Measurements from ENCODE around the gene HCN2. TPM values are rescaled to one million over a fixed set of nuclear protein-coding genes. Genes with fewer than 3 reads are reported as not detected.

The HCN2 gene
- polyA plus RNA-seq, 1 of the 3 experiments (the other 2 are of a cell fraction), result 5.6 TPM

- TF ChIP-seq ZBTB33 (IDR thresholded peaks at IDR 0.05; ENCODE audit: borderline replicate concordance, low read depth) (no peak), NFIC (IDR thresholded peaks at IDR 0.05; ENCODE audit: borderline replicate concordance) (peak; percentile 85)
These were observed 19.3 kb downstream of the HCN2 start (continued) for GRCh38 chr19:609004-609346.

- TF ChIP-seq TCF12 (IDR thresholded peaks at IDR 0.05), result no peak
- TF ChIP-seq YY1 (IDR thresholded peaks at IDR 0.05; ENCODE audit: low read depth), result no peak
- TF ChIP-seq FOSL2 (IDR thresholded peaks at IDR 0.05; ENCODE audit: borderline replicate concordance, low read depth), result no peak
- TF ChIP-seq NRF1 (IDR thresholded peaks at IDR 0.05; ENCODE audit: low read depth, low read length), result no peak
- no peak for TF ChIP-seq POLR2AphosphoS5 (IDR thresholded peaks at IDR 0.05; ENCODE audit: low read depth, low read length)
- TF ChIP-seq FOXM1 (IDR thresholded peaks at IDR 0.05; ENCODE audit: low read depth), result no peak
- no peak for TF ChIP-seq SIN3A (IDR thresholded peaks at IDR 0.05; ENCODE audit: borderline replicate concordance, low read depth, low read length)
- no peak for TF ChIP-seq PBX3 (IDR thresholded peaks at IDR 0.05)
- TF ChIP-seq FOXJ3 (CRISPR knock-in tag; IDR thresholded peaks at IDR 0.05), result no peak
- TF ChIP-seq RFX5 (IDR thresholded peaks at IDR 0.05; ENCODE audit: low read length), result no peak
- no peak for TF ChIP-seq EP300 (IDR thresholded peaks at IDR 0.05; ENCODE audit: borderline replicate concordance in 1 of 2, low read depth in 1 of 2, low read length in 1 of 2)
- no peak for TF ChIP-seq USF1 (IDR thresholded peaks at IDR 0.05; ENCODE audit: borderline replicate concordance, low read depth)
- no peak for TF ChIP-seq MXI1 (IDR thresholded peaks at IDR 0.05; ENCODE audit: low read depth, low read length)
- no peak for TF ChIP-seq SMC3 (IDR thresholded peaks at IDR 0.05; ENCODE audit: low read depth, low read length)
- Histone ChIP-seq H3K4me1 (ENCODE audit: control insufficient read depth in 1 of 2, insufficient read depth in 2 of 2, low read depth in 1 of 2, low read length in 1 of 2) (peaks cover 5 to 33% of the 10 kb centered on the region in 2 experiments; a peak in 3 of 4 replicates), H3K9ac (no peak overlapping the region; the same call in 1 of the 2 replicates), H3K79me2 (ENCODE audit: insufficient read depth) (no peaks in the 10 kb centered on the region), H3K27ac (ENCODE audit: low read depth in 2 of 2, low read length in 1 of 2) (peak overlapping the region; percentile 78 to 81), H3K27me3 (ENCODE audit: insufficient read depth) (no peaks in the 10 kb centered on the region), H3K4me2 (peak overlapping the region; percentile 40), H3K4me3 (ENCODE audit: low read depth in 2 of 2, low read length in 1 of 2) (no peak overlapping the region), H3K36me3 (replicated peaks in 1 of 2; ENCODE audit: control insufficient read depth in 1 of 2, insufficient read depth in 2 of 2, low read length in 1 of 2) (peaks cover 0 to 10% of the 10 kb centered on the region in 2 experiments), H4K20me1 (ENCODE audit: insufficient read depth) (no peaks in the 10 kb centered on the region), H3F3A (replicated peaks; ENCODE audit: insufficient read depth) (peaks cover 26% of the 10 kb centered on the region), H2AFZ (ENCODE audit: low read depth) (no peak overlapping the region), H3K9me2 (no peaks in the 10 kb centered on the region), H3K9me3 (no peaks in the 10 kb centered on the region)
- CTCF ChIA-PET, result no interaction called here
- POLR2A ChIA-PET, result interaction anchor here (0.8 kb wide), 1 partner anchor 12 kb away, joined by 3 read pairs; no protein-coding TSS in a partner anchor
- 92% methylated on average over 5 of the region's 38 CpGs for whole genome bisulfite sequencing (ENCODE audit: low lambda C conversion rate)
- no peak for DNase-seq
These were observed 20.6 kb downstream of the HCN2 start for GRCh38 chr19:610071-610800.
